H1 (cell line): ENCODE measurements around the gene PDGFB. TPM values are rescaled to one million over a fixed set of nuclear protein-coding genes. Genes with fewer than 3 reads are reported as not detected.

Experiments used
- CTCF ChIA-PET: fragments of 300-600 bp; sonication (Branson Sonifier 250); formaldehyde crosslinking; loops from one replicate; lab custom pipeline; 2021; ENCODE audit not compliant: partially characterized antibody; lab: Charles Lee
- POLR2A ChIA-PET: fragments of 300-600 bp; sonication (Branson Sonifier 250); formaldehyde crosslinking; loops from one replicate; lab custom pipeline; 2021; ENCODE audit warnings: inconsistent platforms; ENCODE audit not compliant: partially characterized antibody; lab: Charles Lee
- DNase-seq, 2 experiments: peaks; one replicate each; pipeline versions ENCODE4 v3.0.0 to v3.0.0-alpha.2; 2010 to 2022; ENCODE audit warnings: low spot score in 2 of 2, low read depth in 1 of 2, mixed read lengths in 1 of 2
- FAIRE-seq: peaks from 2 replicates; lab custom pipeline; 2011; peaks lifted over from hg19 to GRCh38; lab: Jason Lieb, UNC
- H2AFZ ChIP-seq: 2 replicates; pipeline ENCODE4 v1.8.1; 2012; ENCODE audit warnings: low read length, inconsistent platforms
- H2AK5ac ChIP-seq: 2 replicates; pipeline ENCODE4 v1.6.1; 2013; ENCODE audit warnings: low read depth, low read length
- H2BK120ac ChIP-seq: replicated peaks from 2 replicates; pipeline ENCODE3; 2013; ENCODE audit warnings: low read depth, low read length, inconsistent platforms
- H2BK12ac ChIP-seq: 2 replicates; pipeline ENCODE4 v1.6.1; 2013; ENCODE audit warnings: low read depth, low read length
- H2BK15ac ChIP-seq: 2 replicates; pipeline ENCODE4 v1.6.1; 2013; ENCODE audit warnings: low read length
- H2BK20ac ChIP-seq: 2 replicates; pipeline ENCODE4 v1.6.1; 2013; ENCODE audit warnings: low read length
- H2BK5ac ChIP-seq: 2 replicates; pipeline ENCODE4 v1.6.1; 2013; ENCODE audit warnings: low read depth, low read length
- H3K14ac ChIP-seq: 2 replicates; pipeline ENCODE4 v1.6.1; 2013; ENCODE audit warnings: inconsistent platforms; ENCODE audit not compliant: insufficient read length
- H3K18ac ChIP-seq: 2 replicates; pipeline ENCODE4 v1.6.1; 2013; ENCODE audit warnings: low read length; ENCODE audit errors: extremely low read depth
- H3K23ac ChIP-seq: 2 replicates; pipeline ENCODE4 v1.6.1; 2013; ENCODE audit warnings: inconsistent platforms; ENCODE audit not compliant: insufficient read length
- H3K23me2 ChIP-seq: 2 replicates; pipeline ENCODE4 v1.6.1; 2013; ENCODE audit warnings: low read depth, low read length
- H3K27ac ChIP-seq: 2 replicates; pipeline ENCODE4 v1.6.1; 2011; ENCODE audit warnings: low read depth, low read length, inconsistent platforms
- H3K27me3 ChIP-seq, 4 experiments: replicated peaks in 1 of 4; 1 replicate in 1 of 4; 2 replicates in 3 of 4; pipeline versions ENCODE4 v1.6.1 to v1.8.1; 2011 to 2013; ENCODE audit warnings: low read length in 3 of 4, mild to moderate bottlenecking in 3 of 4, inconsistent platforms in 2 of 4, mixed read lengths in 2 of 4, moderate library complexity in 1 of 4; ENCODE audit not compliant: control insufficient read depth in 3 of 4, insufficient read depth in 3 of 4; ENCODE audit errors: extremely low read depth in 1 of 4
- H3K36me3 ChIP-seq, 4 experiments: 2 replicates each; pipeline versions ENCODE4 v1.6.1 to v1.8.1; 2011 to 2013; ENCODE audit warnings: mild to moderate bottlenecking in 4 of 4, low read length in 3 of 4, moderate library complexity in 2 of 4, control low read depth in 1 of 4, inconsistent platforms in 1 of 4; ENCODE audit not compliant: insufficient read depth in 4 of 4, control insufficient read depth in 2 of 4
- H3K4ac ChIP-seq: replicated peaks from 2 replicates; pipeline ENCODE3; 2013; ENCODE audit warnings: low read length, low read depth, mixed read lengths, inconsistent platforms; ENCODE audit not compliant: insufficient read length
- H3K4me1 ChIP-seq, 4 experiments: replicated peaks in 1 of 4; 1 replicate in 1 of 4; 2 replicates in 3 of 4; pipeline versions ENCODE4 v1.6.1 to v1.8.1; 2011 to 2013; ENCODE audit warnings: low read length in 3 of 4, inconsistent platforms in 2 of 4, mixed read lengths in 1 of 4; ENCODE audit not compliant: insufficient read depth in 4 of 4, control insufficient read depth in 3 of 4
- H3K4me2 ChIP-seq, 2 experiments: 2 replicates each; pipeline versions ENCODE4 v1.6.1 to v1.8.1; 2011 to 2013; ENCODE audit warnings: low read depth in 2 of 2, low read length in 2 of 2, control low read depth in 1 of 2, inconsistent platforms in 1 of 2, mild to moderate bottlenecking in 1 of 2; ENCODE audit not compliant: insufficient read depth in 1 of 2
- H3K4me3 ChIP-seq, 4 experiments: fragments of 200-600, 300-600 bp in 1 of 4; sonication (generic), shearing (Covaris generic), sonication (Bioruptor Twin) in 1 of 4; 2 replicates each; pipeline versions ENCODE4 v1.5.1 to v1.8.1; 2011 to 2016; ENCODE audit warnings: low read length in 4 of 4, low read depth in 3 of 4, control low read depth in 2 of 4, inconsistent platforms in 2 of 4, mild to moderate bottlenecking in 2 of 4, mixed read lengths in 1 of 4, moderate library complexity in 1 of 4; ENCODE audit not compliant: insufficient read depth in 2 of 4; ENCODE audit errors: extremely low read depth in 1 of 4
- H3K56ac ChIP-seq: replicated peaks from 2 replicates; pipeline ENCODE3; 2013; ENCODE audit warnings: low read depth, mild to moderate bottlenecking, mixed read lengths, low read length, inconsistent platforms; ENCODE audit not compliant: insufficient read length
- H3K79me1 ChIP-seq: 2 replicates; pipeline ENCODE4 v1.6.1; 2013; ENCODE audit warnings: low read depth, low read length, control low read depth
- H3K79me2 ChIP-seq, 2 experiments: 2 replicates each; pipeline versions ENCODE4 v1.6.1 to v1.8.1; 2012 to 2013; ENCODE audit warnings: low read length in 2 of 2, mild to moderate bottlenecking in 2 of 2, inconsistent platforms in 1 of 2; ENCODE audit not compliant: insufficient read depth in 2 of 2, control insufficient read depth in 1 of 2
- H3K9ac ChIP-seq, 4 experiments: replicated peaks in 1 of 4; 1 replicate in 1 of 4; 2 replicates in 3 of 4; pipeline versions ENCODE4 v1.6.1 to v1.8.1; 2011 to 2013; ENCODE audit warnings: low read depth in 3 of 4, low read length in 3 of 4, control low read depth in 2 of 4, mild to moderate bottlenecking in 2 of 4, moderate library complexity in 2 of 4, inconsistent platforms in 1 of 4; ENCODE audit errors: extremely low read depth in 1 of 4
- H3K9me3 ChIP-seq, 2 experiments: 2 replicates each; pipeline versions ENCODE4 v1.6.1 to v1.8.1; 2012 to 2013; ENCODE audit warnings: mild to moderate bottlenecking in 2 of 2, moderate library complexity in 2 of 2, control low read depth in 1 of 2, inconsistent platforms in 1 of 2, low read depth in 1 of 2, low read length in 1 of 2, mixed read lengths in 1 of 2; ENCODE audit not compliant: insufficient read depth in 2 of 2
- H4K20me1 ChIP-seq, 2 experiments: replicated peaks in 1 of 2; 2 replicates each; pipeline versions ENCODE3 to v1.8.1; 2011 to 2013; ENCODE audit warnings: inconsistent platforms in 2 of 2, low read length in 2 of 2, mild to moderate bottlenecking in 1 of 2; ENCODE audit not compliant: insufficient read depth in 2 of 2, control insufficient read depth in 1 of 2
- H4K5ac ChIP-seq: 2 replicates; pipeline ENCODE4 v1.6.1; 2013; ENCODE audit warnings: low read length, low read depth, mixed read lengths, inconsistent platforms; ENCODE audit not compliant: insufficient read length
- H4K8ac ChIP-seq: 2 replicates; pipeline ENCODE4 v1.8.0; 2013; ENCODE audit warnings: mild to moderate bottlenecking, moderate library complexity, low read length, inconsistent platforms; ENCODE audit not compliant: insufficient read depth; ENCODE audit errors: extremely low read depth
- H4K91ac ChIP-seq: replicated peaks from 2 replicates; pipeline ENCODE3; 2013; ENCODE audit warnings: low read length, mixed read lengths, inconsistent platforms; ENCODE audit not compliant: insufficient read length
- EZH2 ChIP-seq: fragments of 200-600 bp; sonication (generic); IDR thresholded peaks from 2 replicates; pipeline ENCODE4 v1.7.1; 2012; ENCODE audit warnings: low read depth, mild to moderate bottlenecking, moderate library complexity, low read length, inconsistent platforms; ENCODE audit not compliant: severe bottlenecking
- FOSL1 ChIP-seq: IDR thresholded peaks from 2 replicates; pipeline ENCODE4 v1.6.1; 2011; ENCODE audit warnings: mild to moderate bottlenecking, low read depth, low read length, moderate library complexity; ENCODE audit not compliant: insufficient read depth
- HDAC6 ChIP-seq: IDR thresholded peaks from one replicate; pipeline ENCODE4 v1.7.1; 2012; ENCODE audit warnings: low read depth, mild to moderate bottlenecking, inconsistent platforms, low read length, moderate library complexity
- MAFK ChIP-seq: IDR thresholded peaks from 2 replicates; pipeline ENCODE4 v1.6.1; 2012; ENCODE audit warnings: low read depth, mild to moderate bottlenecking, improper control_type of control experiment, low read length
- NRF1 ChIP-seq: IDR thresholded peaks from 2 replicates; pipeline ENCODE4 v1.6.1; 2011; ENCODE audit warnings: mild to moderate bottlenecking, low read depth, low read length, improper control_type of control experiment
- RFX5 ChIP-seq: IDR thresholded peaks from 2 replicates; pipeline ENCODE4 v1.6.1; 2011; ENCODE audit warnings: low read depth, low read length, improper control_type of control experiment, borderline replicate concordance
- SRF ChIP-seq: IDR thresholded peaks from 2 replicates; pipeline ENCODE4 v1.6.1; 2011; ENCODE audit warnings: mild to moderate bottlenecking, low read depth, low read length, moderate library complexity
- TAF1 ChIP-seq: IDR thresholded peaks from 2 replicates; pipeline ENCODE4 v1.6.1; 2011; ENCODE audit warnings: mild to moderate bottlenecking, low read depth, low read length
- TEAD4 ChIP-seq: IDR thresholded peaks from 2 replicates; pipeline ENCODE4 v1.6.1; 2012; ENCODE audit warnings: low read depth, low read length, inconsistent platforms, mixed read lengths
- WGBS, 2 experiments: shearing (Covaris generic) in 1 of 2; methylation state at CpG; one replicate each; pipeline versions ENCODE4 v1.1.6 to v1.1.7; 2013 to 2015; ENCODE audit warnings: low lambda C conversion rate in 2 of 2, mixed read lengths in 2 of 2, inconsistent platforms in 1 of 2, low coverage in 1 of 2, missing lambda C conversion rate in 1 of 2; ENCODE audit not compliant: insufficient replicate concordance in 2 of 2, insufficient coverage in 1 of 2, insufficient read length in 1 of 2; ENCODE audit errors: extremely low coverage in 1 of 2, missing lambda C conversion rate in 1 of 2; 5-methylcytosine and 5-hydroxymethylcytosine counted together
- polyA plus RNA-seq, 7 experiments: library from polyadenylated mRNA; depleted of rRNA in 3 of 7; stranded (reverse) in 5 of 7; unstranded in 2 of 7; fragments of >200 nt in 5 of 7; fragments of 200-250 nt in 2 of 7; gene quantifications; 1 replicate in 5 of 7; 2 replicates in 1 of 7; 4 replicates in 1 of 7; pipeline versions ENCODE4 v1.2.1 to v1.2.3, GENCODE V29; 2011 to 2013; ENCODE audit warnings: missing spikeins in 2 of 7, mixed read lengths in 2 of 7
- total RNA-seq: library from RNA; stranded (reverse); fragmentation: NEBNext Ultra II Directional; extraction: Animal tissue kit (Norgen Biotek cat#: 25700); gene quantifications from 2 replicates; pipeline ENCODE4 v1.2.1, GENCODE V29; 2021

The PDGFB gene
- total and polyA plus RNA-seq, 2 of the 8 experiments (the other 6 are each of a cell fraction or from before 2014, with no cell fraction given), result 3.9 to 8.5 TPM

DNA sequence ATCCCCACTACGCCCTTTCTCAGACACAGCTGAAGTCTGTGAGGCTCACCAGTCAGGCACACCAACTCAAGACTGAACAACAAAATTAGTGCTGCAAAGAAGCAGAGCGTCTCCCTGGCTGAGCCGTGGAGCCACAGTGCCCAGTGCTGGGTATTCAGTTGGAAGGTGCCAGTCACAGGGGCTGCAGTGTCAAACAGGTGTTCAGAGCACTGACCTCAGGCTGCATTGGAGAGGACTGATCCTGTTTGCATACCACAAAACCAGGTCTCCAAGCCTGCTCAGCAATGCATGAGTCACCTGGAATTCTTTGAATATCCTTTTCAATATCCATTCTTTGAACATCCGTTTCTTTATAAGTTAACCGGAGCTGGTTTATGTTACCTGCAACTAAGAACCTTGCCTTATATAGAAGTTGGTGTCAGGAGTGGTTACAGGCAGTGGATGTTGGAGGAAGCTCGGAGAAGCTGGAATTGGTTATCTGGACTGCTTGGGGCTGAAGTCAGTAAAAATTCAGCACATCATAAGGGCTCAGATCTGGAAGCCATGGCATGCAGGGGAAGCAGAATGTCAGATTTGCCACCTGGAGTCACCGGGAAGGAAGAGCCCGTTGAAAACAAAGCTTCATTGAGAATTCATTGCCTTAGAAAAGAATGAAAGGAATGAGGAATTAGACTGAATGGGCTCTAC lies 30.3 kb downstream of the PDGFB start:
- H2BK20ac ChIP-seq, result 0 out of 2 replicates have a peak overlapping the region, but pooled peaks have one; percentile 36
- peak overlapping the region in 3 of 4 experiments; percentile 33 to 81 (median 45); a peak in 5 of 7 replicates for H3K9ac ChIP-seq
- 17% methylated on average over 8 of the region's 8 CpGs; no CpG with 5 or more reads in 1 of the 2 experiments for WGBS, 2 experiments
- H3K4ac ChIP-seq, result no peak overlapping the region
- H3K18ac ChIP-seq, result peak overlapping the region; percentile 85
- no peaks in the 10 kb centered on the region; the same call in 1 of the 2 replicates for H3K23me2 ChIP-seq
- H4K8ac ChIP-seq, result peak overlapping the region; percentile 82; the same call in 1 of the 2 replicates
- H2BK120ac ChIP-seq, result peak overlapping the region; percentile 84
- H4K5ac ChIP-seq, result no peak overlapping the region
- peak overlapping the region; percentile 95 for H2BK12ac ChIP-seq
- no peaks in the 10 kb centered on the region for H3K27me3 ChIP-seq
- peak overlapping the region; percentile 92 for H2AK5ac ChIP-seq
- no peak overlapping the region for H3K14ac ChIP-seq
- no peak overlapping the region for H3K23ac ChIP-seq
- H4K91ac ChIP-seq, result peak overlapping the region; percentile 99
- POLR2A ChIA-PET, result interaction anchor here (0.8 to 6.1 kb wide), 31 partner anchors 7 to 305 kb away, joined by 3 to 79 read pairs (median 6); partner anchors contain the start of genes ATF4 and RPL3
- peak overlapping the region in 3 of 4 experiments; percentile 5 to 37 (median 26); a peak in 5 of 8 replicates for H3K4me3 ChIP-seq
- H2BK5ac ChIP-seq, result peak overlapping the region; percentile 97
- H3K79me1 ChIP-seq, result no peaks in the 10 kb centered on the region
- no peak overlapping the region for H2AFZ ChIP-seq
- DNase-seq (peak; percentile 50 to 57), FAIRE-seq (peak; percentile 87)
- no peaks in the 10 kb centered on the region for H3K36me3 ChIP-seq
- no peaks in the 10 kb centered on the region for H4K20me1 ChIP-seq
- H2BK15ac ChIP-seq, result no peak overlapping the region
- peaks cover 15 to 30% (median 20%) of the 10 kb centered on the region in 4 experiments for H3K4me1 ChIP-seq
- peak overlapping the region; percentile 34 for H3K56ac ChIP-seq
- peak overlapping the region; percentile 55 to 80 for H3K4me2 ChIP-seq
- H3K79me2 ChIP-seq, result no peaks in the 10 kb centered on the region
- H3K27ac ChIP-seq, result peak overlapping the region; percentile 44; the same call in 1 of the 2 replicates
- CTCF ChIA-PET, result interaction anchor here (0.8 to 4.1 kb wide), 30 partner anchors 10 to 345 kb away, joined by 3 to 35 read pairs (median 4); no protein-coding TSS in a partner anchor
- H3K9me3 ChIP-seq, result no peaks in the 10 kb centered on the region
- TF ChIP-seq HDAC6 (no peak), TEAD4 (peak; percentile 72), NRF1 (no peak), FOSL1 (no peak), RFX5 (no peak), SRF (peak; percentile 80), EZH2 (no peak), MAFK (no peak), TAF1 (peak; percentile 69; the same call in 1 of the 2 replicates)
